GM19455 (cell line): ENCODE data around the gene MBP.

Experiments used
- ATAC-seq: cut with Tn5 transposase; IDR thresholded peaks from one replicate; pipeline ENCODE4 v1.9.1; 2021; ENCODE audit not compliant: unreplicated experiment

The MBP gene

GRCh38 chr18:77013811-77014521 lies 118.6 kb downstream of the MBP start:
- ATAC-seq = no peak

GRCh38 chr18:77012806-77013541 lies 119.6 kb downstream of the MBP start:
- ATAC-seq = no peak

GRCh38 chr18:77012120-77012519 lies 120.5 kb downstream of the MBP start:
- no peak for ATAC-seq

GRCh38 chr18:77009675-77010074 lies 122.9 kb downstream of the MBP start:
- ATAC-seq = no peak

GRCh38 chr18:77008576-77009315 lies 123.8 kb downstream of the MBP start:
- ATAC-seq = no peak

- ATAC-seq = no peak
These were observed 124.6 kb downstream of the MBP start for GRCh38 chr18:77008006-77008405.

- no peak for ATAC-seq
These were observed 125.3 kb downstream of the MBP start for GRCh38 chr18:77007251-77007650.

GRCh38 chr18:77006305-77007175 lies 126.0 kb downstream of the MBP start:
- ATAC-seq = no peak

GRCh38 chr18:77005651-77006195 lies 126.9 kb downstream of the MBP start:
- ATAC-seq = no peak

- no peak for ATAC-seq
These were observed 127.8 kb downstream of the MBP start for GRCh38 chr18:77004555-77005380.

GRCh38 chr18:77003316-77003715 lies 129.3 kb downstream of the MBP start:
- no peak for ATAC-seq

GRCh38 chr18:77002496-77002895 lies 130.1 kb downstream of the MBP start:
- ATAC-seq = no peak

GRCh38 chr18:77001979-77002378 lies 130.6 kb downstream of the MBP start:
- ATAC-seq = no peak

GRCh38 chr18:77001041-77001440 lies 131.5 kb downstream of the MBP start:
- ATAC-seq = no peak

GRCh38 chr18:77000527-77000926 lies 132.1 kb downstream of the MBP start:
- ATAC-seq = no peak

GRCh38 chr18:76999077-76999476 lies 133.5 kb downstream of the MBP start:
- no peak for ATAC-seq

- no peak for ATAC-seq
These were observed 134.4 kb downstream of the MBP start for GRCh38 chr18:76997951-76998808.

GRCh38 chr18:76996429-76996828 lies 136.2 kb downstream of the MBP start:
- ATAC-seq = no peak

- no peak for ATAC-seq
These were observed 136.7 kb downstream of the MBP start for GRCh38 chr18:76995896-76996295.
